SK-N-SH treated with all-trans-retinoic acid at 6 μM for 48 hours (cell line): ENCODE measurements around the gene SPEM2.

ENCODE experiments used
- PPARA ChIP-seq: fragments of 250-450 bp; sonication (Bioruptor Pico); IDR thresholded peaks from 2 replicates; pipeline ENCODE4 v1.5.0; 2020; ENCODE audit warnings: mild to moderate bottlenecking, borderline replicate concordance
- TF ChIP-seq, protein P1 (sequence below): fragments of 250-450 bp; sonication (Bioruptor Pico); IDR thresholded peaks from 2 replicates; pipeline ENCODE4 v1.8.0; 2021; ENCODE audit warnings: low read depth, mild to moderate bottlenecking, moderate library complexity, borderline replicate concordance
- TF ChIP-seq, protein P2 (sequence below): fragments of 250-450 bp; sonication (Bioruptor Pico); IDR thresholded peaks from 2 replicates; pipeline ENCODE4 v1.5.1; 2020; ENCODE audit warnings: low read depth, mild to moderate bottlenecking, moderate library complexity

DNA sequence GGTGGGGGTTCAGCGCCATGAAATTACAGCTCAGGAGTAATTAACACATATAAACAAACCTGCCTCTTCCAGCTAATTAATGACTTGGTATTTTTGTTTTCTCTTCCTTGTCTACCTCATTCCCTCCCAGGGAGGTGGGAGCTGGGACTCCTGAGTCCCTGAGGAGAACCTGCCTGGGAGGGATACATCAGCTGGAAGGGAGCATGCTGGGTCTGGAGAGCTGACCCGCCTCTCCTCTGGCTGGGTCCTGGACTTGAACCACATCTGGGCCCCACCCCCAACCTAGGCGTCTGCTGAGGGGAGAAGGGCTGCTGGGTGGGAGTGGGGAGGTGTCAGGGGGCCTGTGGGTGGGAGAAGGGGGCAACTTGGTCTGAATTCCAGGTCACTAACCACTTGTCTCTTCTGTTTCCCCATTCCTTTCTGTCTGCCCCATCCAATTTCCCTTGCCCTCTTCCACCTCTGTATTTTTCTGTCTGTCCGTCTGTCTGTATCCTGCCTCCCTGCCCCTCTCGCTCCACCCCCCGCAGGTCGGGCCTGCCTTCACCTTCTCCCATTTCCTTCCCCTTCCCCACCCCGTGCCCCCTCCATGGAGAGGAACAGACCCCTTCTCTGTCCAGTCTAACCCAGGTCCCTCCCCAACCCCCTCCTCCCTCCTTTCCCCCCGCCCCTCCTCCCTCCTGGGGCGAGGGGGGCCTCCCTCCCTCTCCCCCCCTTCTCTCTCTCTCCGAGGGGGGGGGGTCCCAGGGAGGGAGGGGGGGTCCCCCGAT, 17.7 kb upstream of the SPEM2 start, which contains the start of gene NLGN2:
- TF ChIP-seq, protein P1, sequence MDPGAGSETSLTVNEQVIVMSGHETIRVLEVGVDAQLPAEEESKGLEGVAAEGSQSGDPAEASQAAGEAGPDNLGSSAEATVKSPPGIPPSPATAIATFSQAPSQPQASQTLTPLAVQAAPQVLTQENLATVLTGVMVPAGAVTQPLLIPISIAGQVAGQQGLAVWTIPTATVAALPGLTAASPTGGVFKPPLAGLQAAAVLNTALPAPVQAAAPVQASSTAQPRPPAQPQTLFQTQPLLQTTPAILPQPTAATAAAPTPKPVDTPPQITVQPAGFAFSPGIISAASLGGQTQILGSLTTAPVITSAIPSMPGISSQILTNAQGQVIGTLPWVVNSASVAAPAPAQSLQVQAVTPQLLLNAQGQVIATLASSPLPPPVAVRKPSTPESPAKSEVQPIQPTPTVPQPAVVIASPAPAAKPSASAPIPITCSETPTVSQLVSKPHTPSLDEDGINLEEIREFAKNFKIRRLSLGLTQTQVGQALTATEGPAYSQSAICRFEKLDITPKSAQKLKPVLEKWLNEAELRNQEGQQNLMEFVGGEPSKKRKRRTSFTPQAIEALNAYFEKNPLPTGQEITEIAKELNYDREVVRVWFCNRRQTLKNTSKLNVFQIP (CRISPR knock-in tag): no peak
- TF ChIP-seq, protein P2, sequence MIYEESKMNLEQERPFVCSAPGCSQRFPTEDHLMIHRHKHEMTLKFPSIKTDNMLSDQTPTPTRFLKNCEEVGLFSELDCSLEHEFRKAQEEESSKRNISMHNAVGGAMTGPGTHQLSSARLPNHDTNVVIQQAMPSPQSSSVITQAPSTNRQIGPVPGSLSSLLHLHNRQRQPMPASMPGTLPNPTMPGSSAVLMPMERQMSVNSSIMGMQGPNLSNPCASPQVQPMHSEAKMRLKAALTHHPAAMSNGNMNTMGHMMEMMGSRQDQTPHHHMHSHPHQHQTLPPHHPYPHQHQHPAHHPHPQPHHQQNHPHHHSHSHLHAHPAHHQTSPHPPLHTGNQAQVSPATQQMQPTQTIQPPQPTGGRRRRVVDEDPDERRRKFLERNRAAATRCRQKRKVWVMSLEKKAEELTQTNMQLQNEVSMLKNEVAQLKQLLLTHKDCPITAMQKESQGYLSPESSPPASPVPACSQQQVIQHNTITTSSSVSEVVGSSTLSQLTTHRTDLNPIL: no peak
- TF ChIP-seq PPARA (CRISPR knock-in tag): no peak
